ENCODE data around the gene SPECC1.
"Not testable (repeated sequence)": the region's sequence is repeated elsewhere in the genome, so short reads cannot be mapped to it uniquely, and the experiment has no call there.

SPECC1 gene

GRCh38 chr17:20302246-20302917 is 293.2 kb downstream of the SPECC1 start:
- DNase-seq (ENCODE audit: low read depth in 3 of 3, low spot score in 1 of 3): no peak

- no peak for DNase-seq (ENCODE audit: low read depth in 3 of 3, low spot score in 1 of 3)
Observed at GRCh38 chr17:20304961-20305360, 295.8 kb downstream of the SPECC1 start.

- DNase-seq (ENCODE audit: low read depth in 3 of 3, low spot score in 1 of 3): no peak
Observed at GRCh38 chr17:20306924-20307323, 297.8 kb downstream of the SPECC1 start.

- DNase-seq (ENCODE audit: low read depth in 3 of 3, low spot score in 1 of 3): no peak
Observed at GRCh38 chr17:20307326-20307910, 298.3 kb downstream of the SPECC1 start.

- DNase-seq (ENCODE audit: low read depth in 3 of 3, low spot score in 1 of 3): no peak
Observed at GRCh38 chr17:20310481-20310880, 301.3 kb downstream of the SPECC1 start.

- DNase-seq (ENCODE audit: low read depth in 3 of 3, low spot score in 1 of 3): no peak
Observed at GRCh38 chr17:20313306-20313705, 304.1 kb downstream of the SPECC1 start.

GRCh38 chr17:20313891-20314290 is 304.7 kb downstream of the SPECC1 start:
- DNase-seq (ENCODE audit: low read depth in 3 of 3, low spot score in 1 of 3): no peak

GRCh38 chr17:20314834-20315233 is 305.7 kb downstream of the SPECC1 start:
- DNase-seq (ENCODE audit: low read depth in 3 of 3, low spot score in 1 of 3): no peak

- DNase-seq (ENCODE audit: low read depth in 3 of 3, low spot score in 1 of 3): no peak
Observed at GRCh38 chr17:20315311-20315710, 306.2 kb downstream of the SPECC1 start.

GRCh38 chr17:20315821-20316220 is 306.7 kb downstream of the SPECC1 start:
- DNase-seq (ENCODE audit: low read depth in 3 of 3, low spot score in 1 of 3): no peak

GRCh38 chr17:20320535-20321229 is 311.5 kb downstream of the SPECC1 start:
- DNase-seq (ENCODE audit: low read depth in 3 of 3, low spot score in 1 of 3): peak; percentile 43 to 71 (median 70)

- not testable (repeated sequence) for DNase-seq (ENCODE audit: low read depth in 3 of 3, low spot score in 1 of 3)
Observed at GRCh38 chr17:20321357-20321756, 312.2 kb downstream of the SPECC1 start.

- not testable (repeated sequence) for DNase-seq (ENCODE audit: low read depth in 3 of 3, low spot score in 1 of 3)
Observed at GRCh38 chr17:20327739-20328138, 318.6 kb downstream of the SPECC1 start.

GRCh38 chr17:20351405-20351804 is 342.2 kb downstream of the SPECC1 start:
- not testable (repeated sequence) for DNase-seq (ENCODE audit: low read depth in 3 of 3, low spot score in 1 of 3)

GRCh38 chr17:20352567-20352966 is 343.4 kb downstream of the SPECC1 start:
- DNase-seq (ENCODE audit: low read depth in 3 of 3, low spot score in 1 of 3): not testable (repeated sequence)

GRCh38 chr17:20363846-20364245 is 354.7 kb downstream of the SPECC1 start:
- not testable (repeated sequence) for DNase-seq (ENCODE audit: low read depth in 3 of 3, low spot score in 1 of 3)

Measured in stimulated activated CD4-positive, alpha-beta T cell treated with anti-CD3 and anti-CD28 coated beads, TNF-alpha, amount 100 ng/mL, for 1 hour (primary cell).